Transverse colon (tissue), 4 donors: ENCODE results near the gene TMEM178B. TPM values are rescaled to one million over a fixed set of nuclear protein-coding genes. Genes with fewer than 3 reads are reported as not detected.
"Not testable (repeated sequence)": the region's sequence is repeated elsewhere in the genome, so short reads cannot be mapped to it uniquely, and the experiment has no call there.

Experiments used
- DNase-seq: peaks from one replicate; pipeline ENCODE4 v3.0.0-alpha.2; 2019
- H3K27ac ChIP-seq, 4 donors: fragments of 200-600 bp; sonication (generic); 2 replicates each; pipeline ENCODE4 v1.5.1; 2016 to 2018; ENCODE audit warnings: inconsistent platforms in 4 of 4
- H3K27me3 ChIP-seq: fragments of 200-600 bp; sonication (generic); 2 replicates; pipeline ENCODE4 v1.5.1; 2017; ENCODE audit warnings: inconsistent platforms
- H3K36me3 ChIP-seq, 4 donors: fragments of 200-600 bp; sonication (generic); 2 replicates each; pipeline ENCODE4 v1.5.1; 2017 to 2019; ENCODE audit warnings: inconsistent platforms in 4 of 4
- H3K4me1 ChIP-seq, 4 donors: fragments of 200-600 bp; sonication (generic); 2 replicates each; pipeline ENCODE4 v1.5.1; 2017 to 2020; ENCODE audit warnings: inconsistent platforms in 4 of 4
- H3K4me3 ChIP-seq, 4 donors: fragments of 200-600 bp; sonication (generic); 1 replicate in 1 of 4; 2 replicates in 3 of 4; pipeline versions ENCODE4 v1.5.1 to v1.6.1; 2017 to 2019; ENCODE audit warnings: inconsistent platforms in 4 of 4
- H3K9me3 ChIP-seq, 2 donors: fragments of 200-600 bp; sonication (generic); 2 replicates each; pipeline ENCODE4 v1.5.1; 2017 to 2019; ENCODE audit warnings: inconsistent platforms in 2 of 2
- EP300 ChIP-seq: sonication (generic); formaldehyde crosslinking; IDR thresholded peaks from one replicate; pipeline ENCODE4 v1.6.1; 2017; ENCODE audit warnings: antibody characterized with exemption, low read depth
- POLR2A ChIP-seq: fragments of 450-650 bp; IDR thresholded peaks from one replicate; pipeline ENCODE4 v1.6.1; 2016; ENCODE audit warnings: antibody characterized with exemption, mild to moderate bottlenecking, moderate library complexity
- POLR2AphosphoS5 ChIP-seq, 3 donors: sonication (generic); formaldehyde crosslinking; IDR thresholded peaks; one replicate each; pipeline ENCODE4 v1.6.1; 2016; ENCODE audit warnings: antibody characterized with exemption in 3 of 3
- WGBS, 2 donors: methylation state at CpG; one replicate each; pipeline ENCODE4 v1.1.5; 2018; ENCODE audit warnings: low coverage in 1 of 2; 5-methylcytosine and 5-hydroxymethylcytosine counted together
- in situ Hi-C, 4 donors: fragments of 200-750 bp; cut with MboI; loops; one replicate each; pipeline versions ENCODE4 v1.15.0 to v1.15.1; 2017; ENCODE audit warnings: low sequenced_read_pairs in 3 of 4, low pct_ligation_motif_present in 1 of 4, low pct_unique_long_range_greater_than_20kb in 1 of 4
- intact Hi-C: fragments of 100-400 bp; cut with DNase I; formaldehyde crosslinking; loops from one replicate; pipeline ENCODE4 v1.15.1; 2023; ENCODE audit warnings: low total_unique reads
- total RNA-seq, 4 donors: library from RNA; depleted of rRNA; stranded (reverse); fragments of >200 nt; gene quantifications; one replicate each; pipeline ENCODE4 v1.1.0, GENCODE V29; 2016
- TF ChIP-seq, protein P1 (sequence below), 5 experiments: fragments of 200-600 bp in 3 of 5; fragments of 450-650 bp in 2 of 5; sonication (generic) in 3 of 5; IDR thresholded peaks; 1 replicate in 2 of 5; 2 replicates in 3 of 5; pipeline ENCODE4 v1.5.1; 2016 to 2017; ENCODE audit warnings: antibody characterized with exemption in 5 of 5, inconsistent platforms in 3 of 5, mild to moderate bottlenecking in 2 of 5, moderate library complexity in 1 of 5

The TMEM178B gene
- total RNA-seq, 4 donors from 2014 or later: 0.32 to 0.82 (median 0.39) TPM

- H3K4me3 ChIP-seq: no peak overlapping the region
- in situ Hi-C loops: no loop called here
- no peak overlapping the region for H3K27ac ChIP-seq
- TF ChIP-seq EP300: no peak
- TF ChIP-seq, protein P1, sequence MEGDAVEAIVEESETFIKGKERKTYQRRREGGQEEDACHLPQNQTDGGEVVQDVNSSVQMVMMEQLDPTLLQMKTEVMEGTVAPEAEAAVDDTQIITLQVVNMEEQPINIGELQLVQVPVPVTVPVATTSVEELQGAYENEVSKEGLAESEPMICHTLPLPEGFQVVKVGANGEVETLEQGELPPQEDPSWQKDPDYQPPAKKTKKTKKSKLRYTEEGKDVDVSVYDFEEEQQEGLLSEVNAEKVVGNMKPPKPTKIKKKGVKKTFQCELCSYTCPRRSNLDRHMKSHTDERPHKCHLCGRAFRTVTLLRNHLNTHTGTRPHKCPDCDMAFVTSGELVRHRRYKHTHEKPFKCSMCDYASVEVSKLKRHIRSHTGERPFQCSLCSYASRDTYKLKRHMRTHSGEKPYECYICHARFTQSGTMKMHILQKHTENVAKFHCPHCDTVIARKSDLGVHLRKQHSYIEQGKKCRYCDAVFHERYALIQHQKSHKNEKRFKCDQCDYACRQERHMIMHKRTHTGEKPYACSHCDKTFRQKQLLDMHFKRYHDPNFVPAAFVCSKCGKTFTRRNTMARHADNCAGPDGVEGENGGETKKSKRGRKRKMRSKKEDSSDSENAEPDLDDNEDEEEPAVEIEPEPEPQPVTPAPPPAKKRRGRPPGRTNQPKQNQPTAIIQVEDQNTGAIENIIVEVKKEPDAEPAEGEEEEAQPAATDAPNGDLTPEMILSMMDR (IDR thresholded peaks at IDR 0.05): no peak
- DNase-seq: no peak
- no peaks in the 10 kb centered on the region for H3K36me3 ChIP-seq
- no peaks in the 10 kb centered on the region for H3K4me1 ChIP-seq
- no peaks in the 10 kb centered on the region for H3K27me3 ChIP-seq
- no peaks in the 10 kb centered on the region for H3K9me3 ChIP-seq
- WGBS, 2 donors: 79 to 100% methylated on average over 1 to 7 of the region's 7 CpGs
- intact Hi-C loops: no loop called here
Observed at GRCh38 chr7:141397236-141398163, 323.6 kb downstream of the TMEM178B start.

GRCh38 chr7:141400356-141400755 lies 326.5 kb downstream of the TMEM178B start:
- Histone ChIP-seq H3K9me3 (no peaks in the 10 kb centered on the region), H3K27ac (no peak overlapping the region), H3K36me3 (no peaks in the 10 kb centered on the region), H3K4me3 (no peak overlapping the region), H3K4me1 (no peaks in the 10 kb centered on the region), H3K27me3 (no peaks in the 10 kb centered on the region)
- intact Hi-C loops: no loop called here
- in situ Hi-C loops: no loop called here
- no peak for TF ChIP-seq EP300
- TF ChIP-seq, protein P1 (IDR thresholded peaks at IDR 0.05): no peak
- no peak for TF ChIP-seq POLR2A
- TF ChIP-seq POLR2AphosphoS5 (IDR thresholded peaks at IDR 0.05): no peak
- no peak for DNase-seq
- WGBS, 2 donors: 65% methylated on average over 2 of the region's 2 CpGs; no CpG with 5 or more reads in 1 of the 2 donors

- WGBS, 2 donors: 49 to 72% methylated on average over 3 to 9 of the region's 9 CpGs
- Histone ChIP-seq H3K27ac (no peak overlapping the region), H3K4me3 (no peak overlapping the region), H3K36me3 (no peaks in the 10 kb centered on the region), H3K27me3 (no peaks in the 10 kb centered on the region), H3K9me3 (no peaks in the 10 kb centered on the region), H3K4me1 (no peaks in the 10 kb centered on the region)
- intact Hi-C loops: no loop called here
- DNase-seq: no peak
- TF ChIP-seq, protein P1 (IDR thresholded peaks at IDR 0.05): no peak
- TF ChIP-seq EP300: no peak
- TF ChIP-seq POLR2A: no peak
- no peak for TF ChIP-seq POLR2AphosphoS5 (IDR thresholded peaks at IDR 0.05)
- in situ Hi-C loops: no loop called here
Observed at GRCh38 chr7:141402277-141402996, 328.6 kb downstream of the TMEM178B start.

DNA sequence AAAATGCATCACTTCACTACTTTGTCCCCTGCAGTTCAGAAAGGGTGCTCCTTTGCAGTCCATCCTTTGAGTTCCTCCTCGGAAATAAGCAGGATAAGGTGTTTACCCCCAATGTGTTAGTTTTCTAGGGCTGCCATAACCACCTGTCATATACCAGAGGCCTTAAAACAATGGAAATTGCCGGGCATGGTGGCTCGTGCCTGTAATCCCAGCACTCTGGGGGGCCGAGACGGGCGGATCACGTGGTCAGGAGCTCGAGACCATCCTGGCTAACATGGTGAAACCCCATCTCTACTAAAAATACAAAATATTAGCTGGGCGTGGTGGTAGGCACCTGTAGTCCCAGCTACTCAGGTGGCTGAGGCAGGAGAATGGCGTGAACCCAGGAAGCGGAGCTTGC lies 330.0 kb downstream of the TMEM178B start:
- H3K4me3 ChIP-seq, intact Hi-C loops, H3K9me3 ChIP-seq, H3K27ac ChIP-seq, H3K36me3 ChIP-seq, DNase-seq, H3K27me3 ChIP-seq, H3K4me1 ChIP-seq, in situ Hi-C loops: not testable (repeated sequence)
- WGBS, 2 donors: 74 to 78% methylated on average over 5 to 11 of the region's 11 CpGs
